Hematopoietic multipotent progenitor cell treated with erythropoietin and hydrocortisone succinate and interleukin-3 and kit ligand, for 4 days (in vitro differentiated cells): ENCODE results near the gene UBA1.

Source experiments
- DNase-seq: peaks from one replicate; pipeline ENCODE4 v3.0.0-alpha.2; 2015

Gene UBA1

DNA sequence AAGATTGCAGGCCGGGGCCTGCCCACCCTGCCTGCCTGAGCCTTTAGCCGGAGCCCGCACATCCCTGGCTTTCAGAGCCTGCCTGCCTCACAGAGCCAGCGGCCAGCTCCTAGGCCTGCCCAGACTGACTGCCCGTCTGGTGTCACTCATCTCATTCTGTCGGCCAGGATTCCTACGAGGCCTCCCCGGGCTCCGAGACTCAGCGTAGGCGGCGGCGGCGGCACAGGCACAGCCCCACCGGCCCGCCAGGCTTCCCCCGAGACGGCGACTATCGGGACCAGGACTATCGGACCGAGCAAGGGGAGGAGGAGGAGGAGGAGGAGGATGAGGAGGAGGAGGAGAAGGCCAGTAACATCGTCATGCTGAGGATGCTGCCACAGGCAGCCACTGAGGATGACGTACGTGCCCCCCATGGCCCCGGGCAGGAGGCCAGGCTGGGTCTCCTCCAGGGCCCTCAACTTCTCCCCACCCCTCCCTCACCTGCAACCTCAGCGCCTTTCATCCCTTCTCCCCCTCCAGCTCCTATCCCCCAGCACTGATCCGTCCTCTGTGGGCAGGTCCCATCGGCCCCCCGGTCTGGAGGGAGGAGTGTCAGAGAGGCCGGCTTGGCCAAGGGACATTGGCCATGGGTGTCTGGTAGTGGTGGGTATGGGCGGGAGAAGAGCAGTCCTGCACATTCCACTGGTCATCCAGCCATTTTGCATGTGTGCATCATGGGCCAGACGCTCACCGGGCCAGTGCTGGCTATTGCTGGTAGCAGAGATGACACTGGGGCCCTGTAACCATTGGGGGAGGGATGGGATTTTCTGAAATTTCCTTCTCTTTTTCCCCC is 22.6 kb upstream of the UBA1 start:
- DNase-seq = no peak

DNA sequence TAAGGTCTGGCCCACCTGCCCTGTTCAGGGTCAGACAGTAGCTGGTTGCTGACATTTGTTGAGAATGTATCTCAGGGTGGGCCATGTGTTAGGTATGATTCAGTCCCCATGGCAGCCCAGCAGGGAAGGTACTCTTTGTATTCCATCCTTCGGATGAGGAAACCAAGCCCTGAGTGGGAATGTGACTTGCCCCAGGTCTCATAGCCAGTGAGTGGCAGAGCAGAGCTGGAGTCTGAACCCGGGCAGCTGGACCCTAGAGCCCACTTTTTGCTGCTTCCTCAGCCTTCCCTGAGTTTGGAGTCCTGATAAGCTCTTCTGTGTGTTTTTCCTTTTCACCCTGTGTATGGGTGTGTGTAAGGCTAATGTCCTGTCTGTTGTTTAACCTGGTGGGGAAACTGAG is 21.6 kb upstream of the UBA1 start:
- no peak for DNase-seq

DNA sequence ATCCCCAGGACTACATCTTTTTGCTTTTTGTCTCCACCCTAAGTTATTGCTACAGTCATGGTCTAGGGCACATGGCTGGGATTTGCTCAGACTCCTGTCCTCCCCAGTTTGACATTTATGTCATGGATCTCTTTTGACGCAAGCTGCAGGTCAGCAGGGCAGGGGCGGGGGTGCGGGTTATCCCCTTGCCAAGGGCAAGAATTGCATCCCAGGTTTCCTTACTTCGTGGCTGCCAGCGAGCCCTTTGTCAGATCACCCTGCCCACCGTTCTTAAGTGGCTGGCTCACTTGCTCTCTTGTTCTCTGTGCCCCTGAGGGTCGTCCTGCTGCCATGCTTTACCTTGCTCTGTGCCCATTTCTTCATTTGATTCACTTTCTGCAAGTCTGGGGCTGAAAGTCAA is 21.1 kb upstream of the UBA1 start:
- DNase-seq = no peak

DNA sequence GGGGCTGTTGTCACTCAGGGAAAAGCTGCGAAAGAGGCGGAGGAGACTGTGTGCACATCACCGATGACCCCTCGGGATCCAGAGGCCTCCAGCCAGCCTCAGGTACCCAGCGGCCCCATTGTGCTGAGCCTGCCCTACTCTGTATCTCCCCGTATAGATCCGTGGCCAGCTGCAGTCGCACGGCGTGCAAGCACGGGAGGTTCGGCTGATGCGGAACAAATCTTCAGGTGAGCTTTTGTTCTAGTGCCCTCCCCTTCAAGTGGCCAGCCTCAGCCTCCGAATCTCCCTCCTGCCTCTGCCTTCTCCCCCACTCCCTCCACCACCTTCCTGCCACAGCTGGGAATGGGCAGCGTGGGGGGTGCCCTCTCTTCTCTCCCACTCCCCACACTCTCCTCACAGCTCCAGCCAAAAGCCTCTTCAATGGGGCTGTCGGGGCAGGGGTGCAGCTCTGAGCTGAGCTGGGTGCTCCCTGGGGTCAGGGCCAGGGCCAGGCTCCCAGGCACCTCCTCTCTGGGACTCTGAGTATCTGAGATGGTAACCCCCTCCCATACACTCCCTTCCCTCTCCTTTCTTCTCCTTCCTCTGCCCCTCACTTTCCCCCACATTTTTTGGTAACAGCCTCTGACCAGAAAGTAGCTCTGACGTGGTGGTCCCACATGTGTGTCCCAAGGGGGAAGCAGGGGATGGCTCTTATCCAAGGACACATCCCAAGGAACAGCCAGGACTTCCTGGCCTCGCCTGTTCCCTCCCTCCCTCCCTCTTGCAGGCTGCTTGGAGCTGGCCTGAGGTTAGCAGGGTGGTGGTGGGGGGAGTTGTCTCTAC is 20.4 kb upstream of the UBA1 start:
- DNase-seq = no peak

DNA sequence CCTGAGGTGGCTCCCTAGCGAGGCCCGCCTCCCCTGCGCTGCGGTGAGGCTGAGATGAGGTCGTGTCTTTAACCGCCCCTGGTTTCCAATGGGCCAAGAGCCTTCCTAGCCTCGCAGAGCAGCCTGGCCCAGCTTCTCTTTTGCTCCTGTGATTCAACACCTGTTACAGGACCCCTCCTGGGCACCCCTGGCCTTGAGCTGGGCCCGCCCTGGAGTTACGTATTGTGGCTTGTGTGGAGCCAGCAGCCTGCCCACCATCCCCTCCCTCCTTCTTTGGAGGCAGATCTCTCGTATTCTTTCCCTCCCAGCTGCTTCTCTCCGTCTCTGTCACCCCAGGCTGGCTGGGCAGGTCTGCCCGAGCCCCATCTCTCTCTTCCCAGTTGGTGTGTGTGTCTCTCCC is 19.3 kb upstream of the UBA1 start:
- no peak for DNase-seq

DNA sequence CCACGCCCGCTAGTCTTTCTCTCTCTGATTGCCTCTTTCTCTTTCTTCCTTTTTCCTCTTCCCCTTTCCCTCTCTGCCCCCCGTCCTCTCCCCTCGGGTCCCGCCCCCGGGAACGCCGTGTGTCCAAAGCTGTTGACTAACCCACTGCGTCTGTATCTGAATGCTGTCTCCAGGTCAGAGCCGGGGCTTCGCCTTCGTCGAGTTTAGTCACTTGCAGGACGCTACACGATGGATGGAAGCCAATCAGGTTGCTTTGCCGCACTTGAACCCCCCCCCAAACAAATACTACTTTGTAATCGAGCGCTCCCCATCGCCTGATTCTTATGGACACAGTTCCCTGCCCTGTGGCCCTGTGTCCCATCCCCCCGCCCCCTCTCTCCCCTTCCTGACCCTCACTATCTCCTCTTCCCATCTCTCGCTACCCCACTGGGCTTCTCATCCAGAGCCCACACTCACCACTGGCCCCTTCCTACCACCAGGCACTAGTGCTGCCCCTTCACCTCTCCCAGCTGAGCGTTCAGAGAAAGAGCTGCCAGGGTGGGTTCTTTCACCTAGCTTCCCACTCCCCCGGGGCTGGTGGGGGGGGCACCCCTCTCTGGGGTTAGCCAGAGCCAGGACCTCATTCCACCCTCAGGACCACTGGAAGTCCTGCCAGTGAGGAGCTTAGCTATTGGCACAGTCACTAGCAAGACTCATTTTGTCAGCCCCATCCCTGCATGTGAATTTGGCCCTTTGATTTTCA is 18.6 kb upstream of the UBA1 start:
- DNase-seq = no peak

DNA sequence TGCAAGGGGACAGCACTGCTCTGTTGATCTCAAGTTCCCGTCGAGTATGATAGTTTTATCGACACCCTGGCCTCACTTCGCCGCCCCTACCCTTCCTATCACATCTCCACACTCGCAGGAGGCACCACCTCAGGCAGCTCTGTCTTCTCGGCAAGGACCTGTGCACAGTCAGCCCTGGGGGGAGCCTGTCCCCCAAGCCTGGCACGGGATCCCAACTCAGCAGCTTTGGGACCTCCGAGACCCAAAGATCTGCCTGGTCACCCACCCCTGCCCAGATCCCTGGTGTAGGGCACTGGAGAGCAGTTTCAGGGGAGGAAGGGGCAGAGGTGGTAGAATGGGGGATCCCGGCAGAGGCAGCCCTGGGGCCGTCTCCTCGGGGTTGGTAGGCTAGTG is 18.0 kb upstream of the UBA1 start:
- no peak for DNase-seq

DNA sequence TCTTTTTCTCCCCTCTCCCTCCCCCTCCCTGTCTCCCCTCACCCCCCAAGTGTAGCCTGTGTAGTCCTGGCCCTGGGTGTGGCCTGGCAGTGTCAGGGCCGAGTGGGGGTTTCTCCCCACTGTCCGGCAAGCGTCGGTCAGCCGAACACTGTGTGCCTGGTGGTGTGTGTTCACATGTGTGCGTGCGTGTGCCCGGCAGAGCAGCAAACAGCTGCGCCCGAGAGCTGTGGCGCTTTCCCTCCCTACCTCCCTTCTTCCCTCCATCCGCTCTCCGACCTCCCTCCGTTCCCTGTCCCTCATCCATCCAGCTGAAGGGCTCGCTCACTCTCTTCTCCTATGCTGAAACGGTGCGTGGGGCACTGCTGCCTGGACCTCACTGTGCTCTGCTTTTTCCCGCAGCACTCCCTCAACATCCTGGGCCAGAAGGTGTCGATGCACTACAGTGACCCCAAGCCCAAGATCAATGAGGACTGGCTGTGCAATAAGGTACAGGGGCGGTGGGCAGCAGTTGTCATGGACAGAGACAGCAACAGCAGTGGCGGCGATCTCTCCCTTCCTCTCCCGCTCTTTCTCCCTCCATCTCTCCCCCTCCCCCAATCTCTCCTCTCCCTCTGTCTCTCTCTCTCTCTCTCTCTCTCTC is 17.4 kb upstream of the UBA1 start:
- DNase-seq = no peak

DNA sequence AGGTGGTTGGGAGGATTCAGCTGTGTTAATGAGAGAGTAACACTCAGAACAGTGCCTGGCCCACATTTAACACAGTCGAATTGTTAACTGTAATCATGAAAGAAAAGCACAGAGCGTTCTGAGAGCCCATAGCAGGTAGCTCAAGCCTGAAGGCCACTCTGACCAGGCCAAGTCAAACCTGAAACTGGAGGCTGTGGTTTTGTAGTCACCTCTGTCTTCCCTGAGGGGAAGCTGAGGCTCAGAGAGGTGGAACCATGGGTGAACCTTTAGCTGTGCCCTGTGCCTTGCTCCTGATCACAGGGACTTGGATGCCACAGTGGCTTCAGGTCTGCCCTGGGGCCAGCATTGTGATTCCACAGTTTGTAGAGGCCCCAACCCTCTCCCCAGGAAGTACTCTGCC is 16.6 kb upstream of the UBA1 start:
- DNase-seq = no peak

DNA sequence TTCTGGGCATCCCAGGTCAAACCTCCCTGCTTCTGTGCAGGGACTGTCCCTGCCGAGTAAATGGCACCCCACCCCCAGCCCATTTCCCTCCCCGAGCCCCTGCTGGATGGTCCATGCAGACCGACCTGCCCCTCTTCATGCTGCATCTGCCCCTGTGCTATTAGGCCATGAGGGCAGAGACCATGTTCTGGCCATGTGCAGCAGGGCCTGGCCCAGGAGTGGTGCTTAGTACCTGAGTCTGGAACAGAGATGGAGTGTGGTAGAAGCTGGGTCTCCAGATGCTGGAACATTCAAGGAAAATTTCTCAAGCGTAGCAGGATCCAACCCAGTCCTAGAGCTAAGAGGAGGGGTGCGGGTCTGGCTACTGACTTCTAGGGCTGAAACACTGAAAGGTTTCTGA is 15.3 kb upstream of the UBA1 start:
- no peak for DNase-seq

DNA sequence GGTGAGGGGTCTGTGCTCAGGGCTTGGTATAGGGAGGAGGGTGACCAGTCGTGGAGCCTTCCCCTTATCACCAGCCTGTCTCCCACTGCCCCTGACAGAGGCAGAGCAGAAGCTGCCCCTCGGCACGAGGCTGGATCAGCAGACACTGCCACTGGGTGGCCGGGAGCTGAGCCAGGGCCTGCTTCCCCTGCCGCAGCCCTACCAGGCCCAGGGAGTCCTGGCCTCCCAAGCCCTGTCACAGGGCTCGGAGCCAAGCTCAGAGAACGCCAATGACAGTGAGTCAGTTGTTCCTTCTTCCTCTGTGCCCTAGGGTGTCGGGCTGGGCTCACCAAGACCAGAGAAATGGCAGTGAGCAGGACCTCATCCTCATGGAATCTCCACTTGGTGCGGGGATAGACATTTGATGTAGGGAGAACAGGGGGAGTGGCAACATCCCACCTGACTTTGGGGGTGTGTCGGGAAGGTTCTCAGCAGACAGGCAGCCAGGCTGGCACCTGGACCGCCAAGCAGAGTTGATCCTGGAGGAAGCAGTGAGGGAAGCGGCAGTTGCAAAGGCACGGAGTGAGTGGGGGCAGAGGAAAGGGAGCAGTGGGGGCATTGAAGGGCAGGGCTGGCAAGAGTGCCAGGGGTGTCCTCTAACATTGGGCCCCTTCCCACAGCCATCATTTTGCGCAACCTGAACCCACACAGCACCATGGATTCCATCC is 14.3 kb upstream of the UBA1 start:
- DNase-seq = no peak

DNA sequence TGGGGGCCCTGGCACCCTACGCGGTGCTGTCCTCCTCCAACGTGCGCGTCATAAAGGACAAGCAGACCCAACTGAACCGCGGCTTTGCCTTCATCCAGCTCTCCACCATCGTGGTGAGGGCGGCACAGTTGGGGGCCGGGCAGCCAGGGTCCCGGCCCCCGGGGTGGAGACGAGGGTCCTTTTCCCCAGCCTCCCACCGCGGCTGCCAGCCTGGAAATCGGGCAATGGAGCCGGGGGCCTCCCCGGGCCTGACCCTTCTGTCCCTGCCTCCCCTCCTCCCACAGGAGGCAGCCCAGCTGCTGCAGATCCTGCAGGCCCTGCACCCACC is 13.7 kb upstream of the UBA1 start:
- DNase-seq = no peak

DNA sequence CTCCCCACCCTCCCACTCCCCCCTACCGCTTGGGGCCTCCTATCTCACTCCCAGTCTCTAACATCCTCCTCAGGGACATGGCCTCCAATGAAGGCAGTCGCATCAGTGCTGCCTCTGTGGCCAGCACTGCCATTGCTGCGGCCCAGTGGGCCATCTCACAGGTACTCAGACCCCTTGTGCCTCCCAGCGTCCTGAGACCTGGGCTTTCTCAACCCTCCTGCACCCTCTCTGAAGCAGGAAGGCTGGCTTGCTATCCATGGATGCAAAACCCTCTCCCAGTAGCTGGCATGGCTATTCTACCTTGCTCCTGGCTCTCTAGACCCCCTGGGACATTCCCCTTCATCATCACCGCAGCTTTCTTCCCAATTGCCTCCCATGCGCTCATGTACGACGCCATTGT is 13.3 kb upstream of the UBA1 start:
- DNase-seq = no peak

DNA sequence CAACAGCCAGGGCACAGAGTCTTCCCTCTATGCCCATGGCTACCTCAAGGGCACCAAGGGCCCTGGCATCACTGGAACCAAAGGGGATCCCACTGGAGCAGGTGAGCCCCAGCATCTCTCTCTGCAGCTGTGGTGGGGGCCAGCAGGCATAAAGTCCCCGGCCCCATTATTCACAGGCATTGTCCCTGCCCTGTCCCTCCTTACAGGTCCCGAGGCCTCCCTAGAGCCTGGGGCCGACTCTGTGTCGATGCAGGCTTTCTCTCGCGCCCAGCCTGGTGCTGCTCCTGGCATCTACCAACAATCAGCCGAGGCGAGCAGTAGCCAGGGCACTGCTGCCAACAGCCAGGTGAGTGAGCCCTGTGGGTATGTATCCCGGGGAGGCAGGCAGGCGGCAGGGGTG is 12.3 kb upstream of the UBA1 start:
- DNase-seq = no peak

DNA sequence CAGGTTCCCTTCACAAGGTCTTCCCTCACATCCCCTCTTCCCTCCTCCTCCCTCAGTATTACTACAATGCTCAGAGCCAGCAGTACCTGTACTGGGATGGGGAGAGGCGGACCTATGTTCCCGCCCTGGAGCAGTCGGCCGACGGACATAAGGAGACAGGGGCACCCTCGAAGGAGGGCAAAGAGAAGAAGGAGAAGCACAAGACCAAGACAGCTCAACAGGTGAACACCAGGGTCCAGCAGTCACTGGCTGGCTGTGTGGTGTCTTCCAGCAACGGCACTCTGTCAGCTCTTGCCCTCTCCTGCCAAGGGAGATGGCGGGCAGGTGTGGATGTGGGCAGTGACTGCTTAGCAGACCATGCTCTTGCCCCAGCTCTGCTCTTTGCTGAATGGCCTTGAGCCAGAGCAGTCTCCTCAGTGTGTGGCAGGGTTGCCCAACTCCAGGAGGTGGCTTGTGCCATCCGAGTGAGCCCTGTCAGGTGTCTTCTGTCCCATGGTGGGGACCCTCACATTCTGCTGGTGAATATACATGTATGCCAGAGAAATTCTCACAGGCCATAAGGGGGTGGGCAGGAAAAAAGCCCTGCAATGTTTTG is 11.4 kb upstream of the UBA1 start:
- no peak for DNase-seq

DNA sequence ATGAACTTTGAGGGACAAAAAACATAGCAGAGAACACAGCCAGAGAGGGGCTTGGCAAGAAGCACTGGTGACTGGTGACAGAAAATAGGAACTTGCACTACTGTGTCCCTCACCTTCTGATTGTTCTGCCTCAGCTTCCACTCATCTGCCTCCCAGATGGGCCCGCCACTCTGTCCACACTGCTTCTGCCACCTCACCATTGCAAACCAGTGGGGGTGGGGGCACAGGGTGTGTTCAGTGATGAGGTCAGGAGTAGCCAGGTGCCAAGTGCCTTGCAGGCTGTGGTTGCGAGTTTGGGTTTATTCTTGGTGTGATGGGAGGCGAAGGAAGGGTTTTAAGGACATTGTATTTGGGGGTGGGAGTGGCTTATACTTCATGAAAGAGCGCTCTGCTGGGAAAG is 9.1 kb upstream of the UBA1 start:
- no peak for DNase-seq

DNA sequence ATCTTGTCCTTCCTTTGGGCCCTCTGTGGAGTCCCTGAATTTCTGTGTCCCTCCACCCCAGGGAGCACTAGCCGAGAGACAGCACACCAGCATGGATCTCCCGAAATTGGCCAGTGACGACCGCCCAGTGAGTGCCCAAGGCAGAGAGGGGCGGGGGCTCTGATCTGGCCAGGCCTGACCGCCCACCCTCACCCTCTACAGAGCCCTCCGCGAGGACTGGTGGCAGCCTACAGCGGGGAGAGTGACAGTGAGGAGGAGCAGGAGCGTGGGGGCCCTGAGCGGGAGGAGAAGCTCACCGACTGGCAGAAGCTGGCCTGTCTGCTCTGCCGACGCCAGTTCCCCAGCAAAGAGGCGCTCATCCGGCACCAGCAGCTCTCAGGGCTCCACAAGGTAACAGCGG is 8.4 kb upstream of the UBA1 start:
- DNase-seq = no peak

DNA sequence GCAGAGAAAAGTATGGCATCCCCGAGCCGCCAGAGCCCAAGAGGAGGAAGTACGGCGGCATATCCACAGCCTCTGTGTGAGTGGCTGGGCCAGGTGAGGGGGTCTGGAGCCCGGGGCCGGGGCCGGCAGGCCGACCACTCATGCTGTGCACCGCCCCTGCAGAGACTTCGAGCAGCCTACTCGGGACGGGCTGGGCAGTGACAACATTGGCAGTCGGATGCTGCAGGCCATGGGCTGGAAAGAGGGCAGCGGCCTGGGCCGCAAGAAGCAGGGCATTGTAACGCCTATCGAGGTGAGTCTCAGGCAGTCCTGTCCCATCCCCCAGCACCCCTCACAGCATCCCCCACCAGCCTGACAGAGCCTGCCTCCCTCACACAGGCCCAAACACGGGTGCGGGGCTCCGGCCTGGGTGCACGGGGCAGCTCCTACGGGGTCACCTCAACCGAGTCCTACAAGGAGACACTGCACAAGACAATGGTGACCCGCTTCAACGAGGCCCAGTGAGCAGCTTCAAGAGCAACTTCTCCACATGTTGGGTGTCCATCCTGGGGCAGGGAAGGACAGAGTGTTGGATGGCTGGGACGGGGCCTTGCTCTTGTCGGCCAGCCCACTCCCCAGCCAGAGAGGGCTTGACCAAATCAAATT is 7.4 kb upstream of the UBA1 start:
- no peak for DNase-seq

DNA sequence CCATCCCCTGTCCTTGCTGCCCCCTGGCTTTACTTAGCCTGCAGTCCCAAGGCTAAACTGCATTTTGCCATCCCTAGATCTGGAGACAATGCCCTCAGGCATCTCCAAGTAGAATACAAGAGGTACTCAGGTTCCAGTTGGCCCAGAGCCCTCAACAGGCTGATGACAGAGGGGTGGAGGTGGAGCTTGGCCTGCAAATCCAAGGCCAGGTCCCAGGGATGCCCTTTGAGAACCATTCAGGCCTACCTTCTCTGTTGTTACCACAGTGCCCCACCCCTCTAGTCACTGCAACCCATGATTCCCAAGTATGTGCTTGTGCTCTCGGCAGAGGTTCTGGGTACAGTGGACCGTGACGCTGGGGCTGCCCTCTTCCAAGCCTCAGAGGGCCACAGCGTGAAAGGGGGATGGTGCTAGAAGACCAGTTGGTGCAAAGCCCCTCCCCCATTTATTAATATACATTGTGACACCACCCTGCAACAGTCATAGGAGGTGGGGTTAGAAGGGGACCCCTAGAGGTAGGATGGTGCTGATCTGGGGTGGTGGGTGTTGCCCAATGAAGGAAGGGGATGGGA is 6.4 kb upstream of the UBA1 start:
- DNase-seq = no peak

DNA sequence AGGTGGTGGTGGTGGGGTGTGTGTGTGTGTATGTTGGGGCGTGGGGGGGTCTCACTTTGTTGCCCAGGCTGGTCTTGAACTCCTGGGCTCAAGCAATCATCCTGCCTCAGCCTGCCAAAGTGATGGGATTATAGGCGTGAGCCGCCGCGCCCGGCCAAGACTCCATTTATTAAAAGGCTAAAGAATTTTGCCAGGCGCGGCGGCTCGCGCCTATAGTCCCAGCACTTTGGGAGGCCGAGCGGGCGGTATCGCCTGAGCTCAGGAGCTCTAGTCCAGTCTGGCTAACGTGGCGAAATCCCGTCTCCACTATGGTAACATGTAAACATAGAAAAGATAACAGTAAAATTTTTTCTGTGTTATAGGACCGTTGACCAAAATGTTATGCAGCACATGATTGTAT is 3.7 kb upstream of the UBA1 start:
- no peak for DNase-seq
